ENCODE data around the gene HACD3. TPM values are rescaled to one million over a fixed set of nuclear protein-coding genes. Genes with fewer than 3 reads are reported as not detected.

Gene HACD3
- total RNA-seq, 1 experiment from 2014 or later: 133 TPM

GRCh38 chr15:65535192-65535591 is 4.9 kb downstream of the HACD3 start:
- H3K9me3 Mint-ChIP-seq: no peaks in the 10 kb centered on the region
- DNase-seq: no peak
- no peak overlapping the region for H3K4me2 ChIP-seq (ENCODE audit: insufficient read depth, insufficient read length, low read length)

More at GRCh38 chr15:65535192-65535591, 4.9 kb downstream of the HACD3 start:
- H3K4me1 Mint-ChIP-seq: peaks cover 25 to 30% of the 10 kb centered on the region in 2 experiments
- H4K91ac ChIP-seq (ENCODE audit: insufficient read length, low read depth, low read length): no peak overlapping the region
- H4K5ac ChIP-seq (ENCODE audit: insufficient read length, low read depth, low read length): no peak overlapping the region
- peaks cover 3% of the 10 kb centered on the region for H3K23me2 ChIP-seq (ENCODE audit: insufficient read length, low read depth, low read length, poor library complexity, severe bottlenecking)
- no peak overlapping the region for H2AFZ ChIP-seq (ENCODE audit: low read length)
- no peak overlapping the region for H2BK120ac ChIP-seq (ENCODE audit: low read depth, low read length, poor library complexity, severe bottlenecking)
- WGBS (ENCODE audit: extremely low coverage, insufficient read length, low lambda C conversion rate): no CpG with 5 or more reads among the region's 4 CpGs
- peaks cover 6% of the 10 kb centered on the region for H3K79me1 ChIP-seq (ENCODE audit: insufficient read depth, low read depth, low read length, poor library complexity, severe bottlenecking)
- H3K4ac ChIP-seq (ENCODE audit: low read depth, low read length): no peak overlapping the region
- H2AK5ac ChIP-seq (ENCODE audit: insufficient read length, low read length): no peak overlapping the region
- no peaks in the 10 kb centered on the region; the same call in 1 of the 2 replicates for H3K4me1 ChIP-seq (ENCODE audit: insufficient read depth, low read length)
- peaks cover 6 to 30% (median 14%) of the 10 kb centered on the region in 3 experiments; a peak in 5 of 7 replicates for H3K36me3 Mint-ChIP-seq (ENCODE audit: insufficient read depth in 1 of 3, low read depth in 3 of 3)
- H4K20me1 ChIP-seq (ENCODE audit: control insufficient read depth, insufficient read depth, insufficient read length): no peaks in the 10 kb centered on the region
- H3K9me3 ChIP-seq (ENCODE audit: control insufficient read depth, low read depth, low read length): no peaks in the 10 kb centered on the region
- no peak for TF ChIP-seq CTCF (conservative IDR thresholded peaks at IDR 0.05)
- H2BK15ac ChIP-seq (ENCODE audit: low read depth, low read length): no peak overlapping the region
- H2BK20ac ChIP-seq (ENCODE audit: low read depth, low read length, poor library complexity, severe bottlenecking): no peak overlapping the region
- H3K4me3 Mint-ChIP-seq: no peak overlapping the region
- H2BK5ac ChIP-seq (ENCODE audit: insufficient read length, low read length): no peak overlapping the region
- H3K56ac ChIP-seq (ENCODE audit: insufficient read length, low read depth, low read length): no peak overlapping the region
- H3K9ac ChIP-seq (ENCODE audit: extremely low read depth, insufficient read length, low read length): no peak overlapping the region
- no peaks in the 10 kb centered on the region for H3K27me3 ChIP-seq (ENCODE audit: insufficient read depth, low read length)
- no peak overlapping the region for H3K18ac ChIP-seq (ENCODE audit: insufficient read length, low read depth, low read length)
- H3K27ac Mint-ChIP-seq: no peak overlapping the region
- peaks cover 60% of the 10 kb centered on the region for H3K79me2 ChIP-seq (ENCODE audit: insufficient read depth, low read length)
- no peak overlapping the region for H3K14ac ChIP-seq (ENCODE audit: insufficient read depth, low read length)
- no peak overlapping the region for H4K8ac ChIP-seq (replicated peaks; ENCODE audit: insufficient read length, low read depth, low read length)
- H3T11ph ChIP-seq (ENCODE audit: low read length): no peak overlapping the region
- no peaks in the 10 kb centered on the region for H3K27me3 Mint-ChIP-seq (ENCODE audit: low read depth)
- H3K23ac ChIP-seq (ENCODE audit: insufficient read length, low read depth, low read length): no peak overlapping the region
- H2BK12ac ChIP-seq (ENCODE audit: insufficient read length, low read depth, low read length): no peak overlapping the region
- H3K27ac ChIP-seq (ENCODE audit: insufficient read length, low read depth, low read length): no peak overlapping the region

Data from H9 (cell line).